CD14-positive monocyte (primary cell): Measurements from ENCODE around the gene PIP5K1C. TPM values are rescaled to one million over a fixed set of nuclear protein-coding genes. Genes with fewer than 3 reads are reported as not detected.
"Not testable (repeated sequence)": the region's sequence is repeated elsewhere in the genome, so short reads cannot be mapped to it uniquely, and the experiment has no call there.

Source experiments
- DNase-seq, 3 donors: peaks; one replicate each; pipeline ENCODE4 v3.0.0-alpha.2; 2011 to 2022
- H2AFZ ChIP-seq: 2 replicates; pipeline ENCODE4 v1.6.0; 2012; ENCODE audit warnings: mild to moderate bottlenecking, low read depth, low read length, inconsistent platforms; ENCODE audit not compliant: insufficient read depth, poor library complexity, severe bottlenecking
- H3K27ac ChIP-seq, 2 donors: 1 replicate in 1 of 2; 2 replicates in 1 of 2; pipeline ENCODE4 v1.5.1; 2012 to 2013; ENCODE audit warnings: low read length in 2 of 2, control low read depth in 1 of 2, inconsistent platforms in 1 of 2, low read depth in 1 of 2, mild to moderate bottlenecking in 1 of 2
- H3K27me3 ChIP-seq, 2 donors: one replicate each; pipeline versions ENCODE4 v1.6.0 to v1.6.1; 2011 to 2013; ENCODE audit warnings: low read length in 2 of 2; ENCODE audit not compliant: control insufficient read depth in 2 of 2, insufficient read depth in 2 of 2
- H3K36me3 ChIP-seq, 2 donors: replicated peaks in 1 of 2; 1 replicate in 1 of 2; 2 replicates in 1 of 2; pipeline versions ENCODE4 v1.5.1 to v1.6.1; 2012 to 2013; ENCODE audit warnings: low read length in 2 of 2, control low read depth in 1 of 2, inconsistent platforms in 1 of 2, mild to moderate bottlenecking in 1 of 2; ENCODE audit not compliant: insufficient read depth in 2 of 2, control insufficient read depth in 1 of 2
- H3K4me1 ChIP-seq, 2 donors: 1 replicate in 1 of 2; 2 replicates in 1 of 2; pipeline versions ENCODE4 v1.5.1 to v1.6.1; 2012 to 2013; ENCODE audit warnings: low read length in 2 of 2, control low read depth in 1 of 2, inconsistent platforms in 1 of 2, mild to moderate bottlenecking in 1 of 2, moderate library complexity in 1 of 2; ENCODE audit not compliant: insufficient read depth in 2 of 2, control insufficient read depth in 1 of 2
- H3K4me2 ChIP-seq: replicated peaks from 2 replicates; pipeline ENCODE3; 2012; ENCODE audit warnings: low read length, moderate library complexity, mild to moderate bottlenecking; ENCODE audit not compliant: poor library complexity, severe bottlenecking; ENCODE audit errors: extremely low read depth
- H3K4me3 ChIP-seq, 3 experiments: fragments of 200-600 bp in 1 of 3; sonication (generic) in 1 of 3; replicated peaks in 1 of 3; 1 replicate in 2 of 3; 2 replicates in 1 of 3; pipeline ENCODE4 v1.5.1; 2011 to 2013; ENCODE audit warnings: low read length in 3 of 3, mild to moderate bottlenecking in 3 of 3, control low read depth in 2 of 3, low read depth in 2 of 3, inconsistent platforms in 1 of 3, moderate library complexity in 1 of 3
- H3K79me2 ChIP-seq: 2 replicates; pipeline ENCODE4 v1.6.0; 2012; ENCODE audit warnings: mild to moderate bottlenecking, control low read depth, inconsistent platforms, low read length, moderate library complexity; ENCODE audit not compliant: insufficient read depth
- H3K9ac ChIP-seq: 2 replicates; pipeline ENCODE4 v1.6.0; 2017; ENCODE audit warnings: low read length, mild to moderate bottlenecking; ENCODE audit not compliant: insufficient read depth, poor library complexity, severe bottlenecking
- H3K9me3 ChIP-seq, 2 donors: replicated peaks in 1 of 2; 1 replicate in 1 of 2; 2 replicates in 1 of 2; pipeline versions ENCODE4 v1.5.1 to v1.6.1; 2012 to 2013; ENCODE audit warnings: low read length in 2 of 2, control low read depth in 1 of 2; ENCODE audit not compliant: control insufficient read depth in 1 of 2, insufficient read depth in 1 of 2
- H4K20me1 ChIP-seq: 2 replicates; pipeline ENCODE4 v1.6.0; 2012; ENCODE audit warnings: mild to moderate bottlenecking, low read length, control low read depth, moderate library complexity; ENCODE audit not compliant: insufficient read depth
- H3K27ac Mint-ChIP-seq, 7 donors: one replicate each; pipeline ENCODE4 v1.8.0; 2020; ENCODE audit warnings: mild to moderate bottlenecking in 7 of 7, mixed read lengths in 7 of 7, moderate library complexity in 6 of 7, inconsistent platforms in 2 of 7
- H3K27me3 Mint-ChIP-seq, 3 donors: one replicate each; pipeline ENCODE4 v1.8.0; 2021 to 2022; ENCODE audit warnings: low read depth in 3 of 3, mild to moderate bottlenecking in 3 of 3, mixed read lengths in 3 of 3, moderate library complexity in 3 of 3, inconsistent platforms in 1 of 3
- H3K36me3 Mint-ChIP-seq, 2 donors: one replicate each; pipeline ENCODE4 v1.8.0; 2020; ENCODE audit warnings: mixed read lengths in 2 of 2, inconsistent platforms in 1 of 2, mild to moderate bottlenecking in 1 of 2
- H3K4me1 Mint-ChIP-seq: one replicate; pipeline ENCODE4 v1.8.0; 2020; ENCODE audit warnings: mild to moderate bottlenecking, mixed read lengths
- H3K4me3 Mint-ChIP-seq, 2 donors: one replicate each; pipeline ENCODE4 v1.8.0; 2020; ENCODE audit warnings: mild to moderate bottlenecking in 2 of 2, mixed read lengths in 2 of 2, moderate library complexity in 1 of 2
- H3K9me3 Mint-ChIP-seq, 7 donors: one replicate each; pipeline ENCODE4 v1.8.0; 2020 to 2022; ENCODE audit warnings: mixed read lengths in 7 of 7, mild to moderate bottlenecking in 6 of 7, moderate library complexity in 6 of 7, inconsistent platforms in 2 of 7
- WGBS: methylation state at CpG from one replicate; pipeline ENCODE4 v1.1.5; 2013; ENCODE audit warnings: missing lambda C conversion rate; ENCODE audit not compliant: insufficient coverage; 5-methylcytosine and 5-hydroxymethylcytosine counted together
- intact Hi-C, 2 donors: fragments of 100-400 bp; cut with micrococcal nuclease; formaldehyde crosslinking; loops; one replicate each; pipeline versions ENCODE4 v1.15.0 to v1.15.1; 2023
- polyA plus RNA-seq, 3 donors: library from polyadenylated mRNA; depleted of rRNA in 1 of 3; unstranded in 2 of 3; stranded (reverse) in 1 of 3; fragments of 300-500 nt in 2 of 3; fragments of >200 nt in 1 of 3; fragmentation: Illumina TruSeq in 2 of 3; gene quantifications; 1 replicate in 2 of 3; 2 replicates in 1 of 3; pipeline ENCODE4 v1.2.3, GENCODE V29; 2012 to 2021

Gene PIP5K1C
- polyA plus RNA-seq, 3 donors, result 6.5 to 19.5 (median 10.1) TPM

DNA sequence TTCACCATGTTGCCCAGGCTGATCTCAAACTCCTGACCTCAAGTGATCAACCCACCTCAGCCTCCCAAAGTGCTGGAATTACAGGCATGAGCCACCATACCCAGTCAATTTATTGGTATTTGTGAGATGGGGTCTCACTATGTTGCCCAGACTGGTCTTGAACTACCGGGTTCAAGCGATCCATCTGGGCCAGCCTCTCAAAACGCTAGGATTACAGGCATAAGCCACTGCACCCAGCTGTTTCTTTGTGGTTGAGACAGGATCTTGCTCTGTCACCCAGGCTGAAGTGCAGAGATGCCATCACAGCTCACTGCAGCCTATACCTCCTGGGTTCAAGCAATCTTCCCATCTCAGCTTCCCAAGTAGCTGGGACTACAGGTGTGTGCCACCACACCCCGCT is 118.5 kb downstream of the PIP5K1C start:
- H3K4me2 ChIP-seq, H2AFZ ChIP-seq, H3K4me3 Mint-ChIP-seq, H3K4me3 ChIP-seq, H3K4me1 Mint-ChIP-seq, H3K9ac ChIP-seq, H3K9me3 Mint-ChIP-seq, H4K20me1 ChIP-seq, H3K36me3 ChIP-seq, H3K27ac Mint-ChIP-seq, DNase-seq, H3K9me3 ChIP-seq, H3K27ac ChIP-seq, H3K79me2 ChIP-seq, H3K36me3 Mint-ChIP-seq: not testable (repeated sequence)
- Histone ChIP-seq H3K27me3 (peaks cover 5 to 20% of the 10 kb centered on the region in 2 donors), H3K4me1 (peaks cover 5 to 11% of the 10 kb centered on the region in 2 donors)
- no CpG with 5 or more reads among the region's 4 CpGs for WGBS
- intact Hi-C loops, result loop anchor here in 1 of 2 donors (5.0 kb wide), 1 partner anchor 34 kb away; no protein-coding TSS in a partner anchor
- H3K27me3 Mint-ChIP-seq, result peaks cover 19 to 32% (median 20%) of the 10 kb centered on the region in 3 donors

Other genes starting within 250 kb of the PIP5K1C start
- gene SMIM24, start 219.9 kb downstream of the PIP5K1C start, polyA plus RNA-seq, result under 1 TPM in 1 of 3 donors, not detected in 2; 0.30 TPM
- not detected for gene SMIM44, start 217.0 kb downstream of the PIP5K1C start, polyA plus RNA-seq
- 1 to 10 TPM; 3.7 to 4.2 (median 4.1) TPM for gene DOHH, start 199.8 kb downstream of the PIP5K1C start, polyA plus RNA-seq
- 10 to 100 TPM in 1 of 3 donors, 1 to 10 TPM in 2; 7.7 to 44.6 (median 9.4) TPM for gene FZR1, start 194.2 kb downstream of the PIP5K1C start, polyA plus RNA-seq
- gene TEKTIP1, start 161.3 kb downstream of the PIP5K1C start, polyA plus RNA-seq, result 1 to 10 TPM in 1 of 3 donors, not detected in 2; 1.8 TPM
- gene MFSD12, start 142.9 kb downstream of the PIP5K1C start, polyA plus RNA-seq, result 100 to 1,000 TPM in 1 of 3 donors, 10 to 100 TPM in 2; 47.9 to 150 (median 55.5) TPM
- gene HMG20B, start 127.5 kb downstream of the PIP5K1C start, polyA plus RNA-seq, result 10 to 100 TPM; 52.4 to 58.8 (median 56.5) TPM
- under 1 TPM in 1 of 3 donors, not detected in 2; 0.03 TPM for gene GIPC3, start 115.0 kb downstream of the PIP5K1C start, polyA plus RNA-seq
- under 1 TPM in 1 of 3 donors, not detected in 2; 0.05 TPM for gene TBXA2R, start 93.6 kb downstream of the PIP5K1C start, polyA plus RNA-seq
- 10 to 100 TPM in 1 of 3 donors, 1 to 10 TPM in 2; 2.5 to 19.4 (median 3.0) TPM for gene CACTIN, start 73.7 kb downstream of the PIP5K1C start, polyA plus RNA-seq
- gene TJP3, start 7.9 kb upstream of the PIP5K1C start, polyA plus RNA-seq, result under 1 TPM in 1 of 3 donors, not detected in 2; 0.01 TPM
- 10 to 100 TPM; 14.5 to 23.1 (median 16.1) TPM for gene APBA3, start 61.2 kb upstream of the PIP5K1C start, polyA plus RNA-seq
- 100 to 1,000 TPM in 2 of 3 donors, 10 to 100 TPM in 1; 39.9 to 133 (median 115) TPM for gene MRPL54, start 62.2 kb upstream of the PIP5K1C start, polyA plus RNA-seq
- not detected for gene RAX2, start 71.8 kb upstream of the PIP5K1C start, polyA plus RNA-seq
- gene MATK, start 85.9 kb upstream of the PIP5K1C start, polyA plus RNA-seq, result under 1 TPM; 0.20 to 0.44 (median 0.35) TPM
- gene ZFR2, start 168.6 kb upstream of the PIP5K1C start, polyA plus RNA-seq, result not detected
- not detected for gene ATCAY, start 180.2 kb upstream of the PIP5K1C start, polyA plus RNA-seq
- not detected for gene NMRK2, start 232.6 kb upstream of the PIP5K1C start, polyA plus RNA-seq